Endodermal cell (in vitro differentiated cells): ENCODE data around the gene TTLL11. TPM values are rescaled to one million over a fixed set of nuclear protein-coding genes. Genes with fewer than 3 reads are reported as not detected.

Source experiments
- DNase-seq: peaks from one replicate; pipeline ENCODE4 v3.0.0-alpha.2; 2017
- H3K27ac ChIP-seq: 2 replicates; pipeline ENCODE4 v1.5.1; 2013; ENCODE audit warnings: mild to moderate bottlenecking, low read depth, low read length, moderate library complexity
- H3K27me3 ChIP-seq: 2 replicates; pipeline ENCODE4 v1.6.1; 2013; ENCODE audit warnings: mild to moderate bottlenecking, low read length, moderate library complexity; ENCODE audit not compliant: insufficient read depth, control insufficient read depth, poor library complexity, severe bottlenecking
- H3K36me3 ChIP-seq: 2 replicates; pipeline ENCODE4 v1.7.0; 2013; ENCODE audit warnings: mild to moderate bottlenecking, low read length, moderate library complexity; ENCODE audit not compliant: control insufficient read depth, insufficient read depth
- H3K4me1 ChIP-seq: one replicate; pipeline ENCODE4 v1.7.0; 2013; ENCODE audit warnings: low read length; ENCODE audit not compliant: control insufficient read depth, insufficient read depth
- H3K4me3 ChIP-seq: 2 replicates; pipeline ENCODE4 v1.5.1; 2013; ENCODE audit warnings: mild to moderate bottlenecking, low read length, moderate library complexity
- H3K9ac ChIP-seq: 2 replicates; pipeline ENCODE4 v1.6.1; 2013; ENCODE audit warnings: mild to moderate bottlenecking, low read length, moderate library complexity; ENCODE audit not compliant: poor library complexity, severe bottlenecking; ENCODE audit errors: extremely low read depth
- H3K9me3 ChIP-seq: 2 replicates; pipeline ENCODE4 v1.6.1; 2013; ENCODE audit warnings: mild to moderate bottlenecking, low read length, moderate library complexity; ENCODE audit not compliant: control insufficient read depth
- H3K27ac Mint-ChIP-seq: 2 replicates; pipeline ENCODE4 v1.8.0; 2020; ENCODE audit warnings: mixed read lengths
- H3K27me3 Mint-ChIP-seq: 2 replicates; pipeline ENCODE4 v1.8.0; 2021; ENCODE audit warnings: mild to moderate bottlenecking, mixed read lengths; ENCODE audit not compliant: insufficient read depth
- H3K36me3 Mint-ChIP-seq: 2 replicates; pipeline ENCODE4 v1.8.0; 2020; ENCODE audit warnings: low read depth, mixed read lengths
- H3K4me1 Mint-ChIP-seq: 2 replicates; pipeline ENCODE4 v1.8.0; 2020; ENCODE audit warnings: mixed read lengths
- H3K4me3 Mint-ChIP-seq: 2 replicates; pipeline ENCODE4 v1.8.0; 2020; ENCODE audit warnings: mild to moderate bottlenecking, moderate library complexity, mixed read lengths
- H3K9me3 Mint-ChIP-seq: 2 replicates; pipeline ENCODE4 v1.8.0; 2020; ENCODE audit warnings: mild to moderate bottlenecking, mixed read lengths
- CTCF ChIP-seq: fragments of 200-600 bp; sonication (generic); conservative IDR thresholded peaks from 2 replicates; pipeline ENCODE4 v1.5.0; 2021; ENCODE audit warnings: antibody characterized with exemption, mild to moderate bottlenecking
- WGBS, 2 experiments: methylation state at CpG; one replicate each; pipeline versions ENCODE4 v1.1.5 to v1.1.7; 2013; ENCODE audit warnings: missing lambda C conversion rate in 2 of 2, mixed read lengths in 1 of 2; ENCODE audit not compliant: insufficient coverage in 1 of 2, insufficient read length in 1 of 2; 5-methylcytosine and 5-hydroxymethylcytosine counted together
- total RNA-seq, 2 donors: library from RNA; stranded (reverse); fragmentation: NEBNext Ultra II Directional in 1 of 2; extraction: Animal tissue kit (Norgen Biotek cat#: 25700) in 1 of 2; gene quantifications; 2 replicates in 1 of 2; 3 replicates in 1 of 2; pipeline ENCODE4 v1.2.1, GENCODE V29; 2021

Gene TTLL11
- total RNA-seq, 2 donors from 2014 or later: 0.68 TPM; not detected in 1

- H3K4me3 Mint-ChIP-seq: no peak overlapping the region
- no peak overlapping the region for H3K27ac ChIP-seq
- H3K4me3 ChIP-seq: no peak overlapping the region
- TF ChIP-seq CTCF: no peak
- H3K27ac Mint-ChIP-seq: no peak overlapping the region
- H3K4me1 ChIP-seq: peaks cover 7% of the 10 kb centered on the region
- H3K36me3 Mint-ChIP-seq: no peaks in the 10 kb centered on the region
- H3K4me1 Mint-ChIP-seq: peaks cover 14% of the 10 kb centered on the region
- no peaks in the 10 kb centered on the region for H3K9me3 Mint-ChIP-seq
- H3K9ac ChIP-seq: no peak overlapping the region
- no peaks in the 10 kb centered on the region for H3K9me3 ChIP-seq
- WGBS, 2 experiments: 87 to 94% methylated on average over 10 to 15 of the region's 15 CpGs
- no peaks in the 10 kb centered on the region for H3K36me3 ChIP-seq
- no peaks in the 10 kb centered on the region for H3K27me3 Mint-ChIP-seq
- DNase-seq: no peak
- H3K27me3 ChIP-seq: no peaks in the 10 kb centered on the region
Measured at GRCh38 chr9:121942866-121943382, 150.2 kb downstream of the TTLL11 start.

- Mint-ChIP-seq H3K27ac (no peak overlapping the region), H3K4me1 (peaks cover 8% of the 10 kb centered on the region), H3K36me3 (no peaks in the 10 kb centered on the region), H3K27me3 (no peaks in the 10 kb centered on the region), H3K4me3 (no peak overlapping the region), H3K9me3 (no peaks in the 10 kb centered on the region)
- Histone ChIP-seq H3K9me3 (no peaks in the 10 kb centered on the region), H3K4me3 (no peak overlapping the region), H3K36me3 (no peaks in the 10 kb centered on the region), H3K9ac (no peak overlapping the region), H3K27ac (no peak overlapping the region), H3K27me3 (no peaks in the 10 kb centered on the region), H3K4me1 (peaks cover 5% of the 10 kb centered on the region)
- DNase-seq: no peak
- TF ChIP-seq CTCF: no peak
- WGBS, 2 experiments: 94 to 99% methylated on average over 6 of the region's 7 CpGs
Measured at GRCh38 chr9:121942313-121942712, 150.8 kb downstream of the TTLL11 start.

GRCh38 chr9:121939643-121940042, 153.5 kb downstream of the TTLL11 start:
- no peaks in the 10 kb centered on the region for H3K27me3 ChIP-seq
- no peak for TF ChIP-seq CTCF
- no peak overlapping the region for H3K4me3 Mint-ChIP-seq
- no peak for DNase-seq
- H3K9ac ChIP-seq: no peak overlapping the region
- no peak overlapping the region for H3K27ac ChIP-seq
- H3K27me3 Mint-ChIP-seq: no peaks in the 10 kb centered on the region
- no peaks in the 10 kb centered on the region for H3K4me1 ChIP-seq
- H3K36me3 Mint-ChIP-seq: no peaks in the 10 kb centered on the region
- no peaks in the 10 kb centered on the region for H3K9me3 Mint-ChIP-seq
- no peaks in the 10 kb centered on the region for H3K4me1 Mint-ChIP-seq
- no peaks in the 10 kb centered on the region for H3K9me3 ChIP-seq
- no peak overlapping the region for H3K4me3 ChIP-seq
- no peak overlapping the region for H3K27ac Mint-ChIP-seq
- H3K36me3 ChIP-seq: no peaks in the 10 kb centered on the region
- WGBS, 2 experiments: 70 to 85% methylated on average over 8 to 10 of the region's 10 CpGs
